RCC 7860 (cell line): ENCODE data around the gene ZNF524.

Source experiments
- DNase-seq: peaks from one replicate; pipeline ENCODE4 v3.0.0-alpha.2; 2015; ENCODE audit warnings: low spot score
- FAIRE-seq: peaks from 2 replicates; lab custom pipeline; 2012; peaks lifted over from hg19 to GRCh38; lab: Jason Lieb, UNC

Gene ZNF524

DNA sequence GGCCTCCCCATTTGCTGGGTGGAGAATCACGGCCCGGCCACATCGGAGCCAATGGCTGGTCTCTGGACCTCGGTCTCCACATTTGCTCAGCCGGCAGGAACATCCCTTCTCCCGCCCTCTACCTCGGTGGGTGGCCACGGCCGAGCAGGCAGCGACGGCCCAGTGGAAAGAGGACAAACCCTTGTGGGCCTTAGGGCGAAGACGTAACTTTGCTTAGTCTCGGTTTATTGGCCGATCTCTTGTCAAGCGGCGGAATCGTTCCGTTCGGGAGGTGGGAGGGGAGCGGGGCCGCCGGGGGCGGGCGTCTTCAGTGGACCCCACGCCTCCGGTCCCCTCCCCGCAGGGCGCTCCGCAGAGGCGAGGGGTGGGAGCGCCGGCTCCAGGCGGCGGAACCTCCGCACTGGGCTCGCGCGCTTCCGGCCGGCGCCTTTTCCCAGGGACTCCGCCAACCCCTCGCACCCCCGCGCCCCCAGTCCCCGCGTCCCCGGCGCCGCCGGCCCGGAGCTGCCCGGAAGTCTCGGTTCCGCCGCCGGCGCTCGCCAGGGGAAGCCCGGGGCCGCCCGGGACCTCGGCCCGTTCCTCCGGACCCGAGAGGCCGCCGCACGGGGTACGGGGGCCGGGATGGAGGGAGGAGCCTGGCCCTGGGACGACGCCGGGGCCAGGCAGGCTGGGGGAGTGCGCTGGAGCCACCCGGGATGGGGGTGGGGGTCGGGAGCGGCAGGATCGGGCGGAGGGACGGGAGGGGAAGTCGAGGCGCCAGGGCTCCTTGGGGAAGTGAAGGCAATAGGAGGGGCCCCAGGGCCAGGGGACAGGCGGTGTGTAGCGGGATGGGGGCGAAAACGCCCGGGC lies 40.7 kb downstream of the ZNF524 start, which contains the start of gene ZNF580:
TSS of gene ZNF580 (plus strand) at position 426 of the 849 bp plus-strand sequence. CDS start 1,507 bp downstream, outside the sequence.
- FAIRE-seq (no peak), DNase-seq (peak; percentile 53)

DNA sequence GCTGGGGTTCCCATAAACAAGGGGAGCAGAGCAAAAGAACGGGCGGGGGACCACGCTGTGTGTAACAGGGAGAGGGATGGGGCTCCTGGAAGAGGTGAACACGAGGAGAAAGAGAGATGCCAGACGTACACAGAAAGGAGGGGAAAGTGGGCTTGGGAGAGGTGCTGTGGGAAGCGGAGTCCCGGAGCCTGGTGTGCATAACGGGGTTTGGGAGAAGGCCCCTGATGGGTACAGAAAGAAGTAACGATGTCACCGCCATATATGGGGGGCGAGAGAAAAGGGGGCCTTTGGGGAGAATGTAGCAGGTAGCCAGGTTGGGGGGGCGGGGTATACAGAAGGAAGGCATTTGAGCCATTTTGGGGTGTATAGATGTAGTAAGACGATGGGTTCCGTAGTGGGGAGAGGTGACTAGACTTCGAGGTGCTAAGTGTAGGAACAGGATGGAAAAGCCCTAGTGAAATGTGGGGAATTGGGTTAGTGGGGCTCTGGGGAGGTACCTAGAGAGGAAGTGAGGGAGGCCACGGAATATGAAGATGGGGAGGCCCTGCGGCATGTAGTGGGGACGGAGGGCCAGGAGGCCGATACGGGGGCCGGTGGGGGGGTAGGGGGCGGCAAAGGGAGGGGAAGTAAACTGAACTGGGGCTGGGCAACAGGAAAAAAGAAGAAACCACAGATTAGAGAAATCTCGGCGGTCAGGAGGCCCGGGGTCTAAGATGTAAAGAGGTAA lies 41.5 kb downstream of the ZNF524 start:
- FAIRE-seq (no peak), DNase-seq (no peak)

DNA sequence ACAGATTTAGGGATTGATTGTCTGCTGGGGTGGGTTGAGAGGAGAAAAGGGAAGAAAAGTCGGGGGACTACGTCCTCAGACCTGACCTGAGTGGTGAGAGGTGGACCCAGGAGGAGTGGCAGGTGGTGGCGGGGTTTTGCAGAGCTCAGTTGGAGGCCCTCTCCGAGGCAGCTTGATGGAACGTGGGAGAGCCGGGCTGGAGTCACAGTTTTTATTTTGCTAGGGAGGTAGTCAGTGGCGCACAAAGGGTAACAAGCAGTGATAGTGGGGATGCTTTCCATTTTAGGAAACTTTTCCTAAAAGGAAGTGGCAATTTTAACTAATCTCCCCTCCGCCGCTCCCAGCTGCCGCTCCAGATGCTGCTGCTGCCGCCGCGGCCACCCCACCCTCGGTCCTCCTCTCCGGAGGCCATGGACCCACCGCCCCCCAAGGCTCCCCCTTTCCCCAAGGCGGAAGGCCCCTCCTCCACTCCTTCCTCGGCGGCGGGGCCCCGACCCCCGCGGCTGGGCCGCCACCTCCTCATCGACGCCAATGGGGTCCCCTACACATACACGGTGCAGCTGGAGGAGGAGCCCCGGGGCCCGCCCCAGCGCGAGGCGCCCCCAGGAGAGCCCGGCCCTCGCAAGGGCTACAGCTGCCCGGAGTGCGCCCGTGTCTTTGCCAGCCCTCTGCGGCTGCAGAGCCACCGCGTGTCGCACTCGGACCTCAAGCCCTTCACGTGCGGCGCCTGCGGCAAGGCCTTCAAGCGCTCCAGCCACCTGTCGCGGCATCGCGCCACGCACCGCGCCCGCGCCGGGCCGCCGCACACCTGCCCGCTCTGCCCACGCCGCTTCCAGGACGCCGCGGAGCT lies 42.3 kb downstream of the ZNF524 start:
- FAIRE-seq (no peak), DNase-seq (no peak)

DNA sequence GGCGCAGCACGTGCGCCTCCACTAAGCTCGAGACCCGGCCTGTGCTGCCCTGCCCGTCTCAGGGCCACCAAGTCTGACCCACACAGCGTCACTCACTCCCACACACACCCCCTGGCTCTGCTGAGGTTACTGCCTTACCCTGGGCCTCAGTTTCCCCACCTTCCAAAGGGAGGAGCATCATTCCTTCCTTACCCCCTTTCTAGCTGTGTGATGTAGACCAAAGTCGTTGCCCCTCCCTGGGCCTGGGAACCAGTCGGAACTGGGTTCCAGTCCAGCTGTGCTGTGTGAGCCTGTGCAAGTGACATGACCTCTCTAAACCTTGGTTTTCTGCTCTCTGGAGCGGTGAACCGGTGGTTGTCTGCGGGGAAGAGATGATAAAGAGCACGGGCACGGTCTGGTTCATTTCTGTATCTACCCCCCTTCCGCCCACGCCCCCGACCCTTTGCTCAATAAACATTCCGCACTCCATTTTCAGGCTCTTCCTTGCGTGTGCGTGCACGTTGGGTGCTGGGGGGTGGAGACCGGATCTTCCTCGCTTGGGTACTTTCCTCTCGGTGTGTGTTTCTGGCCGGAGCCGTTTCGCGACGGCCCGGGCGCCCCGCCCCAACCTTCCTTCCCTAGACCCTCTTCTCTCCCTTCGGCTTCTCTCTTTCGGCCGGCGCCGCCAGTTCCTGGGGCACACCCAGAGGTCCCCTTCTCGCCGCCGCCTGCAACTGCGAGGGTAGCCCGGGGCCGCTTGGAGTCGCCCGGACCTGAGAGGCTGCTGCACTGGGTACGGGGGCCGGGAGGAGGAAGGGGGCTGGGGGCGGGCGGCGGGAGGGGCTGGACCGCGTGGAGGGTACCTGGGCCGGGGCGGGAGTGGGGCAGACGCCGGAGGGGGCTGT lies 43.2 kb downstream of the ZNF524 start, which contains the start of gene ZNF581:
TSS of gene ZNF581 (plus strand) at position 647 of the 884 bp plus-strand sequence. CDS start 923 bp downstream, outside the sequence.
- peak; percentile 59 for DNase-seq
- no peak for FAIRE-seq

DNA sequence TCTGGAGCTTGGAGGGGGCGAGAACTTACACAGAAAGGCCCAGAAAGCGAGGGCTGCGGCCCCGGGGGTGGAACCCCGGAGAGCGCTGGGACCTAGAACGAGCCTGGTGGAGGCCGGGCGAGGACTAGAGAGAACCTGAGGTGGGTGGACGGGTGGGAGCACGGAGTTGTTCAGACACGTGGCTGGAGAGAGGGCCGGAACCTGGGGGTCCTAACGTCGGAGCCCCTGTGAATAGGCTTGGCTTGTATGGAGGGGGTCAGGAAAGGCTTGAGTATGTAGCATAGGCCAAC lies 43.7 kb downstream of the ZNF524 start:
- DNase-seq (no peak), FAIRE-seq (no peak)

DNA sequence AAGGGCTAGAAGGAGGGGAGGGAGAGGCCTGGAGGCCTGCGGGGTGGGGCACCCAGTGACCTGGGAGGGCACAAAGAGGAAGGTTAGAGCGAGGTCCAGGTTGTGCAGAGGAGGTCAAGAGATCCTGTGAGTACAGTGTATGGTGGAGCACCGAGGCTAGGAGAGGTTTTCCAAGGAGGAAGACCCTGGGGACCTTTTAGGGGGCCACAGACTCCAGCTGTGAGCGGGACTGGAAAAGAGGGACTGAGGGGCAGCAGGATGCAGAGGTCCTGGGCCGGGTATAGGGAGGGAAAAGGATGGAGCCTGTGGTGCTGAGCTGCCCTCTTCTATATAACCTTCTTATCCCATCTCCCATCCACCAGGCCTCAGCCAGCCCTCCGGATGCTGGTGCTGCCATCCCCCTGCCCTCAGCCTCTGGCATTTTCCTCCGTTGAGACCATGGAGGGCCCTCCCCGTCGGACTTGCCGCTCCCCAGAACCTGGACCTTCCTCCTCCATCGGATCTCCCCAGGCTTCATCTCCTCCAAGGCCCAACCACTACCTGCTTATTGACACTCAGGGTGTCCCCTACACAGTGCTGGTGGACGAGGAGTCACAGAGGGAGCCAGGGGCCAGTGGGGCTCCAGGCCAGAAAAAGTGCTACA lies 44.2 kb downstream of the ZNF524 start:
- FAIRE-seq, result no peak

DNA sequence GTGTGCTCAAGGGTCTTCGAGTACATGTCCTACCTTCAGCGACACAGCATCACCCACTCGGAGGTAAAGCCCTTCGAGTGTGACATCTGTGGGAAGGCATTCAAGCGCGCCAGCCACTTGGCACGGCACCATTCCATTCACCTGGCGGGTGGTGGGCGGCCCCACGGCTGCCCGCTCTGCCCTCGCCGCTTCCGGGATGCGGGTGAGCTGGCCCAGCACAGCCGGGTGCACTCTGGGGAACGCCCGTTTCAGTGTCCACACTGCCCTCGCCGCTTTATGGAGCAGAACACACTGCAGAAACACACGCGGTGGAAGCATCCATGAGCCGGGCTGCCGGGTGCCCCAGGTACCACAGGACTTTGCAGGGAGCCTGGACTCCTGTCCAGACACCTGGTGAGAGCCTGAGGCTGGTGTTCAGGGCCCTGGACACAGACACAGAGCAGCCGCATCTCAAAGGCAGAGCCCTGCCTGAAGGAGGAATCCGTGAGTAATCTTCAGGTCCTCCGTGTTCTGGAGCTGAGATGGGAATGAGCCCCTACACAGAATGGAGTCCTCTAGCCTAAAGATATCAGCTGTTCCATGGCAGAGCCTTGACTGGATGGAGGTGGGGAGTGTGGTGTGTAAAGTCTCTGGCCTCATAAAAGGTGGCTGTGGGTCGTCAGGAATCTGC lies 44.9 kb downstream of the ZNF524 start:
- FAIRE-seq, result no peak

More for the DNA sequence above, 44.2 kb downstream of the ZNF524 start:
- DNase-seq, result no peak

DNA sequence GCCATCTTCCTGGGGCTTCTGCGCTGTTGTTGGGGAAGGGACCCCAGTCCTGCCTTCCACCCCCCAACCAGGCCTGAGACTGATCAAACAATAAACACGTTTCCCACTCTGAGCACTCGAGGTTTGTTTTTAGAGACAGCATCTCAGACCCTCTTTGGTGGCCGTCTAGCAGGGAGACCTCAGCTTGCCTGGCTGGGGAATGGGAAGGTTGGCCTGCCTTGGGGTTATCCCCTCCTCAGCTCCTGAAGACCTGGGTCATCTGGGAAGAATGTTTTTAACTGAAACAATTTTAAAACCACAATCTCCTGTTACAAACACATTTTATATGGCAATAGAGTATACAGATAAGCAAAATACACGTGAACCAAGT lies 45.4 kb downstream of the ZNF524 start:
- no peak for FAIRE-seq
- no peak for DNase-seq

More for the DNA sequence above, 44.9 kb downstream of the ZNF524 start:
- DNase-seq, result no peak

DNA sequence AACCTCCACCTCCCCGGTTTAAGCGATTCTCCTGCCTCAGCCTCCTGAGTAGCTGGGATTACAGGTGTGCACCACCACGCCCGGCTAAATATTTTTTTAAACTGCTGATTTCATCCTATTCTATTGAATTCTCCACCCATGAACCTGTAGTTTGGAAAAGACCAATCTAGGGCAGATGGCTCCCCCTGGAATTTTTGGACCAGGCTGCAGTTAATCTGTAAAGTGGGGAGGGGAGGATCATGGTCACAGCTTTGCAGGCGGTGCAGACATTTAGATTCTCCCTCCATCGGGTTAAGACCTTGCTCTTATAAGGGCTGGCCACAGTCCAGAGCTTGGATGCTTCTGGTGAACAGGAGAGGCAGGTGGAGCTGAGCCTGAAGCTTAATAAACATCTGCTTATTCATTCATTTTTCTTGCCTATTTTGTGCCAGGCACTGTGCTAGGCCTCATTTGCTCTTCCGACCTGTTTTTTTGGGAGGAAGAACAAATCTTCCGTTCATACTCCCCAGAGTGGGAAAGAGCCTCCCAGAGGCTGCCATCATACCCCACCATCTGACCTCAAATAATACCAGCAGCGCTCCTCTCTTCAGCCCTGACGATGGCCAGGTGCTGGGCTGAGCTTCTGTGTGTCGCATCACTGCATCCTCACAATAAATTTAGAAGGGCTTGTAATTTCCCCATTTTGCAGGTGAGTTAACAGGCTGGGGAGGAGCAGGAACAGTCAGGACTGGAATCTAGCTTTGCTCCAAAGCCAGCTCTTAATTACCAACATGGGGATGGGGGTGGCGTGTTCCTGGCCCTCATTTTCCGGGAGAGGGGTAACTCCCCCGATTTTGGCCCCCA lies 47.0 kb downstream of the ZNF524 start:
- FAIRE-seq (no peak), DNase-seq (no peak)

DNA sequence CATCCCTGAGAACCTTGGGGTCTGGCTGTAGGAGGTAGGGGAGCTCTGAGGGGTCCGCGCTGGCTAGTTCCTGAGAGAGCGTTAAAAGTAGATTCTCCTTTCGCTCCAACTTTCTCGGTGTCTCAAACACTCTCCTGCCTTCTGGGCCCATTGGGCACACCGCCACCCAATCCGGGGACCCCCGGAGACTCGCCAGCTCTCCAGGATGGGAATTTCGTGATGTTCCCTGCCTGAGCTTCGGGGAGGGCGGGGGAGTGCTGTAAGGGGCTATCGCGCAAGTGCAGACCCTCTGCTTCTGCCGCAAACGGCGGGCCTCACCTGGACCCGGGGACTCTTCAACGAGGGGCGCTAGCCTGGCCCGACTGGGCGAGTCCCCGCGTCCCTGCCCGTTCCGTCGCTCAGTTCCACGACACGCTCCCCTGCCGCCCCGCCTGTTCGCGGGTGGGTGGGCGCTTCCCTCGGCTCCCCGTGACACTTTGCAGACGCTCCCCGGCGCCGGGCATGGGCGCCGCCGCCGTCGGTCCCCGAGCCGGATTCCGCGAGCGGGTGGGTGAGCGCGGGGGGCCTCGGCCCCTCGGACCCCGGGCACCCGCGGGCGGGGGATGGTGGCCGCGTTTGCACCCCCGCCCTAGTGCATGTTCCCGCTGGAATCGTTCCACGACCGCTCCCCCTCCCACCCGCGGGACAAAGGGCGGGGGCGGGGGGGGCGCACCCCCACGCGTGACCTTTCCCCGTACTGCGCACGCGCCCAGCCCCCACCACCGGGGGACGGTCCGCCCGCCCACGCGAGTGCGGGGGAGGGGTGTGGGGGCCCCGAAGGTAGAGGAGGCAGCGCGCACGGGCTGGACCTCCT lies 47.9 kb downstream of the ZNF524 start, which contains the start of gene CCDC106:
TSS of gene CCDC106 (plus strand) at position 481 of the 853 bp plus-strand sequence. CDS start 835 bp downstream, outside the sequence.
- DNase-seq (peak; percentile 10), FAIRE-seq (no peak)

DNA sequence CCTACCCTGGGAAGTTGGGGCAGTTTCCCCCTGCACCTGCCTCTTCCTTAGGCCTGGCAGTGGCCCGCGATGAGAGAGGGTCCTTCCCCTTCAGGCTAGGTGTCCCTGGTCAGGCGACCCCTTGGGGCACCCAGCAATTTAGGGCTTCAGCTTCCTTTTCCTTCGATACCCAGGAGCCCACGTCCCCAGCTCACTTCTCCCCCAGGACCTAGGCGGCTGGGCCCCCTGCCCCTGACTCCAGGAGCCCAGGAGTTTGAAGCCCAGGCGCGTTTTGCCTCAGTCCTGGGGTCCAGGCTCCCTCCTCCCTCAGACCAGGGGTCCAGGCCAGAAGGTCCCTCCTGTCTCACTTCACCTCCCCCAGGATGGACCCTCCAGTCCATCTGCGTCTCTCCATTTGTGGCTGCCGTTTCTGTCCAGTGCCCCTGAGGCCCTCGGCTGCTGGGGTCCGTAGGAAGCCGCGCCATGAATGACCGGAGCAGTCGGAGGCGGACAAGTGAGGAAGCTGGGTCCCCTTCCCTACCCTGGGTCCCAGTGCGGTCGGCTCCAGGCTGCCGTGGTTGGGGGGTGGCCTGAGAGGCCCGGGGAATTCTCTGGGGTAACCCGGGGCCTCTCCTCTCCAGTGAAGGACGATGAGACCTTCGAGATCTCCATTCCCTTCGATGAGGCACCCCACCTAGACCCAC lies 48.6 kb downstream of the ZNF524 start:
- DNase-seq, result no peak
- FAIRE-seq, result no peak

DNA sequence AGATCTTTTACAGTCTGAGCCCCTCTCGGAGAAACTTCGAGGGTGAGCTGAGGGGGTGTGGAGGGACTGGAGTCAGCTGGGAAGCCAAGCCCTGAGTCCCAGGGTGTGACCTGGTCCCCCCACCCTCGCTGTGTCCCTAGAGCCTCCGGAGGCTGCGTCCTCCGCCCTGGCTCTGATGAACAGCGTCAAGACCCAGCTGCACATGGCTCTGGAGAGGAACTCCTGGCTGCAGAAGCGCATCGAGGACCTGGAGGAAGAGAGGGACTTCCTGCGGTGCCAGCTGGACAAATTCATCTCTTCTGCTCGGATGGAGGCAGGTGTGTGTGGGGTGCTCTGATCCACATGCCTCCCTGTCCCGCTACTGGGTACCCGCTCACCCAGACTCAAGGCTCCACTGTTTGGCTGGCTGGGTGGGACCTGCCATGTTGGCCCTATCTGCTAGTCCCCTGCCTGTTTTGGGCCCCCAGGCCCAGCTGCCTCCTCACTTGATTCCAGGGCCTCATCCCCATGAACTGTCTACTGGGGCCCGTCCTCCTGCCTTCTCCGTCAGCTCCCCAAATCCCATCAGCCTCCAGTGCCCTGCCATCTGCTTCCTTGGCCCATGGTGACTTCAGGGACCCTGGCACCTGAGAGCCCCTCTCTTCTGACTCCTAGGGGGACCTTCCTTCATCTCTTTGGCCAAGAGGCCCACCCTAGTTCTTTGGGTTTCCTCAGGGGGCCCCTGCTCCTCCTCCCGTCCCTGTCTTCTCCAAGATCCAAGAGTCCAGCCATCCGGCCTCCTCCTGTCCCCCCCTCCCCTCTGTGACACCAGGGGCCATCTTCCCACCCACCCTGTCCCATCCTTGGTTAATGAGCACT lies 49.4 kb downstream of the ZNF524 start:
- DNase-seq (no peak), FAIRE-seq (no peak)

DNA sequence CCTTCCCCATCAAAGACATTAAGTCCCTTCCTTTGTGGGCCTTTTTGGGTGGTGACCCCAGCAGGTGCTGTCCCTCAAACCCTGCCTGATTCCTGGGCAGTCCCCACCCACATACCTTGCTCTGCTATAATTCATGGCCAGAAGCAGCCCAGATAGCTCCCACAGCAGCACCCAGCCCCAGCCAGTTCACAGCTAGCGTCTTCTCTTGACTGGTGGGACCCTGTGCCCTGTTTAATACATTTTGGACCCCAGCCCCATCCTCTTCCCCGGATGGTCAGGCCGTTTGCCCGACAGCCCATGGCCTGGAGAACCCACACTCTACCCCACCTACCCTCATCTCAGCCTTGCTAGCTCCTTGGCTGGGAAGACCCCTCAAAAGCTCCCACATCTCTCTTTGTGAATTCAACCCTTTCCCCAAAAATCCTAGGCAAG lies 50.1 kb downstream of the ZNF524 start:
- no peak for FAIRE-seq
- DNase-seq, result no peak

DNA sequence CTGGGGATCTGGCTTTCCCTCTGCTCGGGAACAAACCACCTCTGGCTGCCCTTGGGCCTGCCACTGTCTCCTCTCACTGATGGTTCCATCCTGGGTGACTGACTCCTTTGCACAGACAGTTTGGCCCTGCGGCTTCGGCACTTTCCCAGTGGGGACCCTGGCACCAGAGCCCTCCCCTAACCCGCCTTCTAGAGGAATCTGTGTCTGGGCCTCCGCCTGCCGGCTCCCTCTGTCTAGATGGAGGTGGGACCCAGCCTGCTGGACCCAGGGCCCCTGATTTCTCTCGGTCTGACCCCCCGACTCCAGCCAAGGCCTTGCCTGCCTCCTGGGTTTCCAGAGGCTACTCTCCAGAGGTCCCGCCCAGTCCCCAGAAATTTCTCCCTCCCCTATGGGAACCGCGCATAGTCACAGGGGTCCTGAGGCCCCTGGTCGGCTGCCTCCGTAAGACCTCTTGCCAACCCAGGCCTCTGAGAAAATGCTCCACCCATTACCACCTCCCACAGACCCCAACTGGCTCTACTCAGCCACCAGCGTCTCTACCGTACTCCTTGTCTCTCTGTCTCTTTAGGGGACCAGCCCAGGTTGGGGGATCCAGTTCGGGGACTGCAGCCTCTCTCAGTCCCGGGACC lies 50.6 kb downstream of the ZNF524 start:
- DNase-seq (no peak), FAIRE-seq (no peak)

DNA sequence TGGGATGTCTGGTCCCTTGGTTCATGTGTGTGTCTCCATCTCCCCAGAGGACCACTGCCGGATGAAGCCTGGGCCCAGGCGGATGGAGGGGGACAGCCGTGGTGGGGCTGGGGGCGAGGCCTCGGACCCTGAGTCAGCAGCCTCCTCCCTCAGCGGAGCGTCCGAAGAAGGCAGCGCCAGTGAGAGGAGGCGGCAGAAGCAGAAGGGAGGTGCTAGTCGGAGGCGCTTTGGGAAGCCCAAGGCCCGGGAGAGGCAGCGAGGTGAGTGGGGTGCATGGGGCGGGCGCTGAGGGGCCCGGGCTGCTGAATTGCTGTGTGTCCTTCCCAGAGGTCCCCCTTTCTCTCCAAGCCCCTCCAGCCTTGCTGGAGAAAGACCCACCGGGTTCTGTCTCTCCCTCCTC lies 51.1 kb downstream of the ZNF524 start:
- DNase-seq (no peak), FAIRE-seq (no peak)
